Measurements from ENCODE around the gene PTGR3. TPM values are rescaled to one million over a fixed set of nuclear protein-coding genes. Genes with fewer than 3 reads are reported as not detected.
A peak's percentile ranks its signal among the peaks of the same experiment; 100 is the strongest.

The PTGR3 gene
- total and polyA plus RNA-seq, 4 donors, result 6.8 to 18.7 (median 11.4) TPM

DNA sequence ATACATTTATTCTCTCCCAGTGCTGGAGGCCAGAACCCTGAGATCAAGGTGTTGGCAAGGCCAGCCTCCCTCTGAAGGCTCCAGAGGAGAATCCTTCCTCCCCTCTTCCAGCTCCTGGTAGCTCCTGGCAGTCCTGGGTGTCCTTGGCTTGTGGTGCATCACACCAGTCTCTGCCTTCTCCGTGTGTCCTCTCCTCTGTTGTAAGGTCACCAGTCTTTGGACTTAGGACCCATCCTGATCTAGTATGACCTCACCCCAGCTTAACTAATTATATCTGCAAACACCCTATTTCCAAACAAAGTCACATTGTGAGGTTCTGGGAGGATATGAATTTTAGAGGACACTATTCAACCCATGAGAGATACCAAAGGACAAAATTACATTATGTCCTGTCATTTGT lies 32.8 kb upstream of the PTGR3 start:
- Histone ChIP-seq H3K4me1 (ENCODE audit: control insufficient read depth in 4 of 4, insufficient read depth in 4 of 4, low read length in 3 of 4) (peaks cover 5 to 18% (median 15%) of the 10 kb centered on the region in 4 donors), H3K9ac (ENCODE audit: low read depth in 1 of 2, low read length in 2 of 2) (no peak overlapping the region), H3K27me3 (ENCODE audit: control insufficient read depth in 4 of 4, insufficient read depth in 4 of 4, low read length in 3 of 4) (no peaks in the 10 kb centered on the region), H3K4me3 (ENCODE audit: low read depth in 1 of 3, low read length in 3 of 3) (no peak overlapping the region), H3K36me3 (ENCODE audit: control insufficient read depth in 4 of 4, insufficient read depth in 3 of 4, low read depth in 1 of 4, low read length in 3 of 4) (no peaks in the 10 kb centered on the region), H3K27ac (ENCODE audit: low read depth in 1 of 2, low read length in 2 of 2) (no peak overlapping the region), H3K9me3 (ENCODE audit: control insufficient read depth in 4 of 4, low read length in 3 of 4) (peaks cover 0 to 5% (median 0%) of the 10 kb centered on the region in 4 donors)
- TF ChIP-seq HNF4G (IDR thresholded peaks at IDR 0.05) (no peak), HNF4A (conservative IDR thresholded peaks at IDR 0.05) (peak; percentile 24 to 56), RXRA (IDR thresholded peaks at IDR 0.05) (no peak), SP1 (IDR thresholded peaks at IDR 0.05) (no peak), EGR1 (IDR thresholded peaks at IDR 0.05; ENCODE audit: low read depth in 2 of 2) (no peak)
- WGBS, result 48% methylated on average over 1 of the region's 1 CpG
- DNase-seq (ENCODE audit: low spot score), result no peak

DNA sequence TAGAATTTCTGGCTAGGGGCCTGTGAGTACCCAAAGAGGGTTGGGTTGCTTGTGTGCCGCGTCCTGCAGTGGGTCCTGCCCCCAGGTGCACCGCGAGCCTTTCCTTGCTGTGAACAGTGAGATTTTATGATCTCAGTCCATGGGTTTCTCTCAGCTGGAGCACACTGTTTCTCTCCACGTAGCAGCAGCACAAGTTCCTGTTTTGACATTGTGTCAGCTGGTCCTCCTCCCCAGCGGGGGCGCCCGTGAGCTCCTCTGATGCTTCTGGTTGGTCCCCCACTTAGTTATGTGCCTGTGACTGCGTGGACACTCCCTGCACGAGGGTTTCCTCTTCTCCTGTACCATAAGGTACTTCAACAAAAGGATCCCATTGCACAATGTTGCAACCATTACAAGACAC lies 31.5 kb upstream of the PTGR3 start:
- peaks cover 2 to 13% (median 8%) of the 10 kb centered on the region in 4 donors for H3K4me1 ChIP-seq (ENCODE audit: control insufficient read depth in 4 of 4, insufficient read depth in 4 of 4, low read length in 3 of 4)
- TF ChIP-seq JUND (IDR thresholded peaks at IDR 0.05), result no peak
- TF ChIP-seq, protein P1, sequence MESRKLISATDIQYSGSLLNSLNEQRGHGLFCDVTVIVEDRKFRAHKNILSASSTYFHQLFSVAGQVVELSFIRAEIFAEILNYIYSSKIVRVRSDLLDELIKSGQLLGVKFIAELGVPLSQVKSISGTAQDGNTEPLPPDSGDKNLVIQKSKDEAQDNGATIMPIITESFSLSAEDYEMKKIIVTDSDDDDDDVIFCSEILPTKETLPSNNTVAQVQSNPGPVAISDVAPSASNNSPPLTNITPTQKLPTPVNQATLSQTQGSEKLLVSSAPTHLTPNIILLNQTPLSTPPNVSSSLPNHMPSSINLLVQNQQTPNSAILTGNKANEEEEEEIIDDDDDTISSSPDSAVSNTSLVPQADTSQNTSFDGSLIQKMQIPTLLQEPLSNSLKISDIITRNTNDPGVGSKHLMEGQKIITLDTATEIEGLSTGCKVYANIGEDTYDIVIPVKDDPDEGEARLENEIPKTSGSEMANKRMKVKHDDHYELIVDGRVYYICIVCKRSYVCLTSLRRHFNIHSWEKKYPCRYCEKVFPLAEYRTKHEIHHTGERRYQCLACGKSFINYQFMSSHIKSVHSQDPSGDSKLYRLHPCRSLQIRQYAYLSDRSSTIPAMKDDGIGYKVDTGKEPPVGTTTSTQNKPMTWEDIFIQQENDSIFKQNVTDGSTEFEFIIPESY (IDR thresholded peaks at IDR 0.05), result no peak
- no peak for TF ChIP-seq FOXA2 (IDR thresholded peaks at IDR 0.05)
- TF ChIP-seq GABPA (IDR thresholded peaks at IDR 0.05 in 1 of 2, conservative IDR thresholded peaks at IDR 0.05 in 1 of 2), result no peak
- no peak for TF ChIP-seq RAD21 (IDR thresholded peaks at IDR 0.05)
- no peak for TF ChIP-seq HNF4G (IDR thresholded peaks at IDR 0.05)
- no peak for TF ChIP-seq FOXA1 (IDR thresholded peaks at IDR 0.05)
- no peak for TF ChIP-seq YY1 (IDR thresholded peaks at IDR 0.05)
- no peak for TF ChIP-seq NR2F2 (IDR thresholded peaks at IDR 0.05)
- TF ChIP-seq, protein P2, sequence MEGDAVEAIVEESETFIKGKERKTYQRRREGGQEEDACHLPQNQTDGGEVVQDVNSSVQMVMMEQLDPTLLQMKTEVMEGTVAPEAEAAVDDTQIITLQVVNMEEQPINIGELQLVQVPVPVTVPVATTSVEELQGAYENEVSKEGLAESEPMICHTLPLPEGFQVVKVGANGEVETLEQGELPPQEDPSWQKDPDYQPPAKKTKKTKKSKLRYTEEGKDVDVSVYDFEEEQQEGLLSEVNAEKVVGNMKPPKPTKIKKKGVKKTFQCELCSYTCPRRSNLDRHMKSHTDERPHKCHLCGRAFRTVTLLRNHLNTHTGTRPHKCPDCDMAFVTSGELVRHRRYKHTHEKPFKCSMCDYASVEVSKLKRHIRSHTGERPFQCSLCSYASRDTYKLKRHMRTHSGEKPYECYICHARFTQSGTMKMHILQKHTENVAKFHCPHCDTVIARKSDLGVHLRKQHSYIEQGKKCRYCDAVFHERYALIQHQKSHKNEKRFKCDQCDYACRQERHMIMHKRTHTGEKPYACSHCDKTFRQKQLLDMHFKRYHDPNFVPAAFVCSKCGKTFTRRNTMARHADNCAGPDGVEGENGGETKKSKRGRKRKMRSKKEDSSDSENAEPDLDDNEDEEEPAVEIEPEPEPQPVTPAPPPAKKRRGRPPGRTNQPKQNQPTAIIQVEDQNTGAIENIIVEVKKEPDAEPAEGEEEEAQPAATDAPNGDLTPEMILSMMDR (IDR thresholded peaks at IDR 0.05; ENCODE audit: low read depth, low read length, missing input control), result no peak
- no peak for TF ChIP-seq EGR1 (IDR thresholded peaks at IDR 0.05; ENCODE audit: low read depth in 2 of 2)
- TF ChIP-seq, protein P3, sequence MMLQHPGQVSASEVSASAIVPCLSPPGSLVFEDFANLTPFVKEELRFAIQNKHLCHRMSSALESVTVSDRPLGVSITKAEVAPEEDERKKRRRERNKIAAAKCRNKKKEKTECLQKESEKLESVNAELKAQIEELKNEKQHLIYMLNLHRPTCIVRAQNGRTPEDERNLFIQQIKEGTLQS (IDR thresholded peaks at IDR 0.05), result no peak
- no peak for TF ChIP-seq TAF1 (conservative IDR thresholded peaks at IDR 0.05)
- H3K9ac ChIP-seq (ENCODE audit: low read depth in 1 of 2, low read length in 2 of 2), result no peak overlapping the region
- WGBS, result 95% methylated on average over 10 of the region's 10 CpGs
- no peak overlapping the region for H3K4me3 ChIP-seq (ENCODE audit: low read depth in 1 of 3, low read length in 3 of 3)
- no peak for DNase-seq (ENCODE audit: low spot score)
- H3K27ac ChIP-seq (ENCODE audit: low read depth in 1 of 2, low read length in 2 of 2), result no peak overlapping the region
- H3K36me3 ChIP-seq (ENCODE audit: control insufficient read depth in 4 of 4, insufficient read depth in 3 of 4, low read depth in 1 of 4, low read length in 3 of 4), result no peaks in the 10 kb centered on the region
- H3K9me3 ChIP-seq (ENCODE audit: control insufficient read depth in 4 of 4, low read length in 3 of 4), result peaks cover 0 to 5% (median 0%) of the 10 kb centered on the region in 4 donors
- H3K27me3 ChIP-seq (ENCODE audit: control insufficient read depth in 4 of 4, insufficient read depth in 4 of 4, low read length in 3 of 4), result no peaks in the 10 kb centered on the region

DNA sequence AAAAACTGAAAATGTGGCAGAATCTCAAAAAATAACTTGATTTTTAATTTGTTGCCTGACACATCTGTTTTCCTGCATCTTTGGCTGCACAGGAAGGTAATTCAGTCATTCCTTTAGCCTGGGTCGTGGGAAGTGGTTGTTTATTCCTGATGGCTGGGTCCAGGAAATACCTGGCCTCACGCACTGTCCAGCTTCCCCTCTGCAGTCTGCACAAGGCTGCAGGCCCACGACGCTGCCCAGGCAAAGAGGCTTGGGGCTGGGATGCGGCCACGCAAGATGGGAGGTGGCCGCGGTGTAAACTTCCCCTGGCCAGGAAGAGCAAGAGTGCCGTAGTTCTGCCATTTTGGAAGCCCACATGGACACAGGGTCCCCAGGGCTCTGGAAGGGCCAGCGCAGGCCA lies 29.8 kb upstream of the PTGR3 start:
- H3K36me3 ChIP-seq (ENCODE audit: control insufficient read depth in 4 of 4, insufficient read depth in 3 of 4, low read depth in 1 of 4, low read length in 3 of 4), result no peaks in the 10 kb centered on the region
- no peak overlapping the region for H3K4me3 ChIP-seq (ENCODE audit: low read depth in 1 of 3, low read length in 3 of 3)
- no peaks in the 10 kb centered on the region for H3K4me1 ChIP-seq (ENCODE audit: control insufficient read depth in 4 of 4, insufficient read depth in 4 of 4, low read length in 3 of 4)
- H3K9ac ChIP-seq (ENCODE audit: low read depth in 1 of 2, low read length in 2 of 2), result no peak overlapping the region
- no peak overlapping the region for H3K27ac ChIP-seq (ENCODE audit: low read depth in 1 of 2, low read length in 2 of 2)
- 89% methylated on average over 10 of the region's 10 CpGs for WGBS
- no peak for DNase-seq (ENCODE audit: low spot score)
- H3K9me3 ChIP-seq (ENCODE audit: control insufficient read depth in 4 of 4, low read length in 3 of 4), result peaks cover 0 to 5% (median 0%) of the 10 kb centered on the region in 4 donors
- H3K27me3 ChIP-seq (ENCODE audit: control insufficient read depth in 4 of 4, insufficient read depth in 4 of 4, low read length in 3 of 4), result no peaks in the 10 kb centered on the region
- TF ChIP-seq EGR1 (IDR thresholded peaks at IDR 0.05; ENCODE audit: low read depth in 2 of 2), result no peak
- no peak for TF ChIP-seq HNF4A (conservative IDR thresholded peaks at IDR 0.05)
- no peak for TF ChIP-seq FOXA2 (IDR thresholded peaks at IDR 0.05)
- no peak for TF ChIP-seq GABPA (IDR thresholded peaks at IDR 0.05 in 1 of 2, conservative IDR thresholded peaks at IDR 0.05 in 1 of 2)
- TF ChIP-seq, protein P3 (IDR thresholded peaks at IDR 0.05), result no peak
- TF ChIP-seq JUND (IDR thresholded peaks at IDR 0.05), result no peak
- no peak for TF ChIP-seq HNF4G (IDR thresholded peaks at IDR 0.05)
- TF ChIP-seq, protein P4, sequence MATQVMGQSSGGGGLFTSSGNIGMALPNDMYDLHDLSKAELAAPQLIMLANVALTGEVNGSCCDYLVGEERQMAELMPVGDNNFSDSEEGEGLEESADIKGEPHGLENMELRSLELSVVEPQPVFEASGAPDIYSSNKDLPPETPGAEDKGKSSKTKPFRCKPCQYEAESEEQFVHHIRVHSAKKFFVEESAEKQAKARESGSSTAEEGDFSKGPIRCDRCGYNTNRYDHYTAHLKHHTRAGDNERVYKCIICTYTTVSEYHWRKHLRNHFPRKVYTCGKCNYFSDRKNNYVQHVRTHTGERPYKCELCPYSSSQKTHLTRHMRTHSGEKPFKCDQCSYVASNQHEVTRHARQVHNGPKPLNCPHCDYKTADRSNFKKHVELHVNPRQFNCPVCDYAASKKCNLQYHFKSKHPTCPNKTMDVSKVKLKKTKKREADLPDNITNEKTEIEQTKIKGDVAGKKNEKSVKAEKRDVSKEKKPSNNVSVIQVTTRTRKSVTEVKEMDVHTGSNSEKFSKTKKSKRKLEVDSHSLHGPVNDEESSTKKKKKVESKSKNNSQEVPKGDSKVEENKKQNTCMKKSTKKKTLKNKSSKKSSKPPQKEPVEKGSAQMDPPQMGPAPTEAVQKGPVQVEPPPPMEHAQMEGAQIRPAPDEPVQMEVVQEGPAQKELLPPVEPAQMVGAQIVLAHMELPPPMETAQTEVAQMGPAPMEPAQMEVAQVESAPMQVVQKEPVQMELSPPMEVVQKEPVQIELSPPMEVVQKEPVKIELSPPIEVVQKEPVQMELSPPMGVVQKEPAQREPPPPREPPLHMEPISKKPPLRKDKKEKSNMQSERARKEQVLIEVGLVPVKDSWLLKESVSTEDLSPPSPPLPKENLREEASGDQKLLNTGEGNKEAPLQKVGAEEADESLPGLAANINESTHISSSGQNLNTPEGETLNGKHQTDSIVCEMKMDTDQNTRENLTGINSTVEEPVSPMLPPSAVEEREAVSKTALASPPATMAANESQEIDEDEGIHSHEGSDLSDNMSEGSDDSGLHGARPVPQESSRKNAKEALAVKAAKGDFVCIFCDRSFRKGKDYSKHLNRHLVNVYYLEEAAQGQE (IDR thresholded peaks at IDR 0.05), result no peak
- TF ChIP-seq, protein P5, sequence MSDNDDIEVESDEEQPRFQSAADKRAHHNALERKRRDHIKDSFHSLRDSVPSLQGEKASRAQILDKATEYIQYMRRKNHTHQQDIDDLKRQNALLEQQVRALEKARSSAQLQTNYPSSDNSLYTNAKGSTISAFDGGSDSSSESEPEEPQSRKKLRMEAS (IDR thresholded peaks at IDR 0.05), result no peak
